ENCODE measurements around the gene RICTOR. TPM values are rescaled to one million over a fixed set of nuclear protein-coding genes. Genes with fewer than 3 reads are reported as not detected.

Gene RICTOR
- polyA plus RNA-seq, 1 donor from 2014 or later: 12.9 TPM

DNA sequence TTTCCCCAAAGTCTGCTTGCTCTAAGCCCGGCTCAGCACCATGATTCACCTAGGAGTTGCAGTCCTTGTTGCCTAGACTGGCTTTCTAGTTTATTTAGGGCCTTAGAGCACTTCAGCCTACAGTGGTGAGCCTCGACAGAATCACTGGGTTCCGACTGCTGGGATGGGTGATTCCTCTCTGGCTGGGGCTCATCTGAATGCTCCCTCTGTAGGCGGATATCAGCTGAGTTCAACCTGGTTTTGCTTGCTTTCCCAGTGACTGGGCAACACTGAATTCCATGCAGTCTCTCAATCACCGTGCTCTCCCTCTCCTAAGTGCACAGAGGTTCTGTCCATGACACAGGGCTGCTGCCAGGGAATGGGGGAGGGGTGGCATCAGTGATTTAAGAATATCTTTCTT lies 174.3 kb downstream of the RICTOR start:
- H3F3A ChIP-seq (ENCODE audit: insufficient read depth, low read length, poor library complexity, severe bottlenecking): no peaks in the 10 kb centered on the region
- TF ChIP-seq EZH2 (IDR thresholded peaks at IDR 0.05; ENCODE audit: borderline replicate concordance, insufficient read depth, low read length, poor library complexity, severe bottlenecking): no peak
- no peak for TF ChIP-seq POLR2AphosphoS5 (IDR thresholded peaks at IDR 0.05)

DNA sequence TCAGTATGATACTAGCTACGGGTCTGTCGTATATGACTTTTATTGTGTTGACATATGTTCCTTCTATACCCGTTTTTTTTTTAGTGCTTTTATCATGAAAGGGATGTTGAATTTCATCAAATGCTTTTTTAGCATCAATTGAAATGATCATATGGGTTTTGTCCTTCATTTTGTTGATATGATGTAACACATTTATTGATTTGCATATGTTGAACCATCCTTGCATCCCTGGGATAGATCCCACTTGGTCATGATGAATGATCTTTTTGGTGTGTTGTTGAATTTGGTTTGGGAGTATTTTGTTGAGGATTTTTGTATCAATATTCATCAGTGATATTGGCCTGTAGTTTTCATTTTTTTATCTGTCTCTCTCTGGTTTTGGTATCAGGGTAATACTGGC lies 177.4 kb downstream of the RICTOR start:
- Histone ChIP-seq H3K79me2 (replicated peaks; ENCODE audit: insufficient read depth, low read length) (no peaks in the 10 kb centered on the region), H3F3A (ENCODE audit: insufficient read depth, low read length, poor library complexity, severe bottlenecking) (no peaks in the 10 kb centered on the region), H3K9me3 (ENCODE audit: low read length) (no peaks in the 10 kb centered on the region), H3K36me3 (ENCODE audit: insufficient read depth, low read length) (no peaks in the 10 kb centered on the region), H2AFZ (ENCODE audit: low read depth, low read length) (no peak overlapping the region), H3K27me3 (ENCODE audit: insufficient read depth, low read depth, low read length) (no peaks in the 10 kb centered on the region), H3K27ac (ENCODE audit: low read length) (no peak overlapping the region), H3K4me2 (ENCODE audit: low read length) (no peak overlapping the region), H3K4me3 (ENCODE audit: low read length) (no peak overlapping the region), H3K9me2 (ENCODE audit: insufficient read depth, low read length) (no peaks in the 10 kb centered on the region), H4K20me1 (ENCODE audit: insufficient read depth) (no peaks in the 10 kb centered on the region), H3K9ac (ENCODE audit: low read length) (no peak overlapping the region)
- no peak for TF ChIP-seq TAF1 (IDR thresholded peaks at IDR 0.05; ENCODE audit: low read depth)
- TF ChIP-seq EZH2 (IDR thresholded peaks at IDR 0.05; ENCODE audit: borderline replicate concordance, insufficient read depth, low read length, poor library complexity, severe bottlenecking): no peak
- no peak for TF ChIP-seq EP300 (conservative IDR thresholded peaks at IDR 0.05; ENCODE audit: poor library complexity, severe bottlenecking)
- no peak for TF ChIP-seq SMC3 (conservative IDR thresholded peaks at IDR 0.05; ENCODE audit: poor library complexity)
- TF ChIP-seq RAD21 (conservative IDR thresholded peaks at IDR 0.05): no peak
- no peak for TF ChIP-seq MXI1 (conservative IDR thresholded peaks at IDR 0.05; ENCODE audit: poor library complexity, severe bottlenecking)
- TF ChIP-seq, protein P1, sequence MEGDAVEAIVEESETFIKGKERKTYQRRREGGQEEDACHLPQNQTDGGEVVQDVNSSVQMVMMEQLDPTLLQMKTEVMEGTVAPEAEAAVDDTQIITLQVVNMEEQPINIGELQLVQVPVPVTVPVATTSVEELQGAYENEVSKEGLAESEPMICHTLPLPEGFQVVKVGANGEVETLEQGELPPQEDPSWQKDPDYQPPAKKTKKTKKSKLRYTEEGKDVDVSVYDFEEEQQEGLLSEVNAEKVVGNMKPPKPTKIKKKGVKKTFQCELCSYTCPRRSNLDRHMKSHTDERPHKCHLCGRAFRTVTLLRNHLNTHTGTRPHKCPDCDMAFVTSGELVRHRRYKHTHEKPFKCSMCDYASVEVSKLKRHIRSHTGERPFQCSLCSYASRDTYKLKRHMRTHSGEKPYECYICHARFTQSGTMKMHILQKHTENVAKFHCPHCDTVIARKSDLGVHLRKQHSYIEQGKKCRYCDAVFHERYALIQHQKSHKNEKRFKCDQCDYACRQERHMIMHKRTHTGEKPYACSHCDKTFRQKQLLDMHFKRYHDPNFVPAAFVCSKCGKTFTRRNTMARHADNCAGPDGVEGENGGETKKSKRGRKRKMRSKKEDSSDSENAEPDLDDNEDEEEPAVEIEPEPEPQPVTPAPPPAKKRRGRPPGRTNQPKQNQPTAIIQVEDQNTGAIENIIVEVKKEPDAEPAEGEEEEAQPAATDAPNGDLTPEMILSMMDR (IDR thresholded peaks at IDR 0.05; ENCODE audit: poor library complexity, severe bottlenecking): no peak
- TF ChIP-seq POLR2AphosphoS5 (IDR thresholded peaks at IDR 0.05): no peak

More for the DNA sequence above, 174.3 kb downstream of the RICTOR start:
- H3K9ac ChIP-seq (ENCODE audit: low read length): no peak overlapping the region
- H3K27me3 ChIP-seq (ENCODE audit: insufficient read depth, low read depth, low read length): no peaks in the 10 kb centered on the region
- no peaks in the 10 kb centered on the region for H3K9me2 ChIP-seq (ENCODE audit: insufficient read depth, low read length)
- H3K9me3 ChIP-seq (ENCODE audit: low read length): no peaks in the 10 kb centered on the region
- no peaks in the 10 kb centered on the region for H4K20me1 ChIP-seq (ENCODE audit: insufficient read depth)
- no peak overlapping the region for H3K4me3 ChIP-seq (ENCODE audit: low read length)
- H3K27ac ChIP-seq (ENCODE audit: low read length): no peak overlapping the region
- no peak overlapping the region for H3K4me2 ChIP-seq (ENCODE audit: low read length)
- H3K79me2 ChIP-seq (replicated peaks; ENCODE audit: insufficient read depth, low read length): no peaks in the 10 kb centered on the region
- no peaks in the 10 kb centered on the region for H3K36me3 ChIP-seq (ENCODE audit: insufficient read depth, low read length)
- no peak overlapping the region for H2AFZ ChIP-seq (ENCODE audit: low read depth, low read length)

DNA sequence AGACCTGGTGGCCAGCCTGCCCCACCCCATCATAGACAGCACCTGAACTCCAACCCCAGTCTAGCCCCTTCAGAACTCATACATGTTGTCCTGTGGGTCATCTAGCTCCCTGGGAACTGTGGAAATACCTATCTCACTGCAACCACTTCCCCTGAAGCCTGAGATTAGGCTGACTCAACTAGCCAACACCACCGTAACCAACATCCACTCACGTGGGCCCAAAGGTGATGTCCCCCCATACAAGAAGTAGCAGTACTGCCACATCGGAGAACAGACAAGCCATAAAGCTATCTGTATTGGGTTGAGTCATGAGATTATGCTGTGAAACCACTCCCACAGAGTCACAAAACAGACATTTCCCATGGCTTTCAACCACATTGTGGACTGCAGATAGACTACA lies 181.8 kb downstream of the RICTOR start:
- H3K4me2 ChIP-seq (ENCODE audit: low read length): no peak overlapping the region
- no peak overlapping the region for H3K9ac ChIP-seq (ENCODE audit: low read length)
- no peak overlapping the region for H2AFZ ChIP-seq (ENCODE audit: low read depth, low read length)
- TF ChIP-seq, protein P2, sequence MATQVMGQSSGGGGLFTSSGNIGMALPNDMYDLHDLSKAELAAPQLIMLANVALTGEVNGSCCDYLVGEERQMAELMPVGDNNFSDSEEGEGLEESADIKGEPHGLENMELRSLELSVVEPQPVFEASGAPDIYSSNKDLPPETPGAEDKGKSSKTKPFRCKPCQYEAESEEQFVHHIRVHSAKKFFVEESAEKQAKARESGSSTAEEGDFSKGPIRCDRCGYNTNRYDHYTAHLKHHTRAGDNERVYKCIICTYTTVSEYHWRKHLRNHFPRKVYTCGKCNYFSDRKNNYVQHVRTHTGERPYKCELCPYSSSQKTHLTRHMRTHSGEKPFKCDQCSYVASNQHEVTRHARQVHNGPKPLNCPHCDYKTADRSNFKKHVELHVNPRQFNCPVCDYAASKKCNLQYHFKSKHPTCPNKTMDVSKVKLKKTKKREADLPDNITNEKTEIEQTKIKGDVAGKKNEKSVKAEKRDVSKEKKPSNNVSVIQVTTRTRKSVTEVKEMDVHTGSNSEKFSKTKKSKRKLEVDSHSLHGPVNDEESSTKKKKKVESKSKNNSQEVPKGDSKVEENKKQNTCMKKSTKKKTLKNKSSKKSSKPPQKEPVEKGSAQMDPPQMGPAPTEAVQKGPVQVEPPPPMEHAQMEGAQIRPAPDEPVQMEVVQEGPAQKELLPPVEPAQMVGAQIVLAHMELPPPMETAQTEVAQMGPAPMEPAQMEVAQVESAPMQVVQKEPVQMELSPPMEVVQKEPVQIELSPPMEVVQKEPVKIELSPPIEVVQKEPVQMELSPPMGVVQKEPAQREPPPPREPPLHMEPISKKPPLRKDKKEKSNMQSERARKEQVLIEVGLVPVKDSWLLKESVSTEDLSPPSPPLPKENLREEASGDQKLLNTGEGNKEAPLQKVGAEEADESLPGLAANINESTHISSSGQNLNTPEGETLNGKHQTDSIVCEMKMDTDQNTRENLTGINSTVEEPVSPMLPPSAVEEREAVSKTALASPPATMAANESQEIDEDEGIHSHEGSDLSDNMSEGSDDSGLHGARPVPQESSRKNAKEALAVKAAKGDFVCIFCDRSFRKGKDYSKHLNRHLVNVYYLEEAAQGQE (IDR thresholded peaks at IDR 0.05; ENCODE audit: borderline replicate concordance): no peak
- no peak for TF ChIP-seq EZH2 (IDR thresholded peaks at IDR 0.05; ENCODE audit: borderline replicate concordance, insufficient read depth, low read length, poor library complexity, severe bottlenecking)
- TF ChIP-seq SMC3 (conservative IDR thresholded peaks at IDR 0.05; ENCODE audit: poor library complexity): no peak
- TF ChIP-seq POLR2AphosphoS5 (IDR thresholded peaks at IDR 0.05): no peak
- TF ChIP-seq MXI1 (conservative IDR thresholded peaks at IDR 0.05; ENCODE audit: poor library complexity, severe bottlenecking): no peak
- no peak for TF ChIP-seq EP300 (conservative IDR thresholded peaks at IDR 0.05; ENCODE audit: poor library complexity, severe bottlenecking)
- TF ChIP-seq RAD21 (conservative IDR thresholded peaks at IDR 0.05): no peak
- no peak for TF ChIP-seq TAF1 (IDR thresholded peaks at IDR 0.05; ENCODE audit: low read depth)
- TF ChIP-seq, protein P1 (IDR thresholded peaks at IDR 0.05; ENCODE audit: poor library complexity, severe bottlenecking): no peak
- no peaks in the 10 kb centered on the region for H3K27me3 ChIP-seq (ENCODE audit: insufficient read depth, low read depth, low read length)
- H3K27ac ChIP-seq (ENCODE audit: low read length): no peak overlapping the region
- H3K9me2 ChIP-seq (ENCODE audit: insufficient read depth, low read length): no peaks in the 10 kb centered on the region
- no peaks in the 10 kb centered on the region for H3K9me3 ChIP-seq (ENCODE audit: low read length)
- H4K20me1 ChIP-seq (ENCODE audit: insufficient read depth): no peaks in the 10 kb centered on the region
- H3F3A ChIP-seq (ENCODE audit: insufficient read depth, low read length, poor library complexity, severe bottlenecking): no peaks in the 10 kb centered on the region
- H3K79me2 ChIP-seq (replicated peaks; ENCODE audit: insufficient read depth, low read length): no peaks in the 10 kb centered on the region
- no peak overlapping the region for H3K4me3 ChIP-seq (ENCODE audit: low read length)
- no peaks in the 10 kb centered on the region for H3K36me3 ChIP-seq (ENCODE audit: insufficient read depth, low read length)

Data from neural cell (in vitro differentiated cells).